ENCODE results near the gene RAB40B.
A peak's percentile ranks its signal among the peaks of the same experiment; 100 is the strongest.

The RAB40B gene

DNA sequence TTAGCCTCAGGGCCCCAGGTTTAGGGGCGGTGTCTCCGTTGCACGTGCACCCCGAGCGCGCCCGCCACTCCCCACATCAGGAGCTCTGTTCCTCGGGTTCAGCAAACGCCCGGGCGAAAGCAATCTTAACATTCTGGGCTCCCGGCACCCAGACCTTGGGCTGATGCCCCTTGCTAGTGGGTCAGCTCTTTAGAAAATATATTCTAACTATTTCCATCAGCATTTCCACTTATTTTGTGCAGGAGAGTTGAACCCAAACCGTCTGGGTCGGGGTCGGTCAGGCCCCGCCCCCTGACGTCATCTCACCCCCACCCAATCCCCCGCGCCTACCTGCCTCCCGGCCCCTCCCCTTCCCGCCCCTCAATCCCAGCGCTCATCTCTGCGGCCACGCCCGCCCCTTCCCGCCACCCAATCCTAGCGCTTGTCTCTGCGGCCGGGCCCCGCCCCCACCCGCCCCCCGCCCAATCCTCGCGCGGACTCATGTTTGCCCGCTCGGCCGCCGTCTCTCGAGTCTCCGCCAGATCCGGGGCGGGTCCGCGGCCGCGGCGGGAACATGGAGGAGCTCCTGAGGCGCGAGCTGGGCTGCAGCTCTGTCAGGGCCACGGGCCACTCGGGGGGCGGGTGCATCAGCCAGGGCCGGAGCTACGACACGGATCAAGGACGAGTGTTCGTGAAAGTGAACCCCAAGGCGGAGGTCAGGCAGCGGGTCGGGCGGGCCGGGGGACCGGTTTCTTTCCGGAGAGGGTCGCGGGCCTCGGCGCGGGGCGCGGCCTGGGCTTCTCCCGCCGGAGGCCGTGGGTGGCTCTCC, 17.9 kb upstream of the RAB40B start, which contains the start of gene FN3KRP:
Gene FN3KRP (plus strand): TSS at position 504 of the 808 bp plus-strand sequence. CDS start 50 bp downstream, at position 554.
- peak; percentile 93 for DNase-seq (ENCODE audit: low read depth)

DNA sequence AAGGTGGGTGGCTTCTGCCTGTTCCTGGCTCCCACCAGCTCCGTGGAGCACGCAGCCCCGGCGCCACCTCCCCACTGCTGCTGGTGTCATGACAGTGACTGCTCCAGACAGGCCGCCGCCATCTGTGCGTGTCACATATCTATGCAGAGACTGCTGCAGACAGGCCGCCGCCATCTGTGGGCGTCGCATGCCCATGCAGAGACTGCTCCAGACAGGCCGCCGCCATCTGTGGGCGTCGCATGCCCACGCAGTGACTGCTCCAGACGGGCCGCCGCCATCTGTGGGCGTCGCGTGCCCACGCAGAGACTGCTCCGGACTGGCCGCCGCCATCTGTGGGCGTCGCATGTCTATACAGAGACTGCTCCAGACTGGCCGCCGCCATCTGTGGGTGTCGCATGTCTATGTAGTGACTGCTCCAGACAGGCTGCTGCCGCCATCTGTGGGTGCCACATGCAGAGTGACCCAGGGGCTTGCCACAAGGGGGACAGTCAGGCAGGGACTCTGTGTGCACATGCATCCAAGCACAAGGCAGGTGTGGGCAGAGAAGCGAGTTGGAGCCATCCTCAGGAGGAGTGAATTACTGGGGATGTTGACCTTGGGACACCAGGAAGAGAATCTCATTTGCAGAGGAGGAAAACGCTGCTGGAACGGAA, 14.7 kb upstream of the RAB40B start:
- no peak for DNase-seq (ENCODE audit: low read depth)

GRCh38 chr17:82710499-82711232, 12.2 kb upstream of the RAB40B start:
- no peak for DNase-seq (ENCODE audit: low read depth)

DNA sequence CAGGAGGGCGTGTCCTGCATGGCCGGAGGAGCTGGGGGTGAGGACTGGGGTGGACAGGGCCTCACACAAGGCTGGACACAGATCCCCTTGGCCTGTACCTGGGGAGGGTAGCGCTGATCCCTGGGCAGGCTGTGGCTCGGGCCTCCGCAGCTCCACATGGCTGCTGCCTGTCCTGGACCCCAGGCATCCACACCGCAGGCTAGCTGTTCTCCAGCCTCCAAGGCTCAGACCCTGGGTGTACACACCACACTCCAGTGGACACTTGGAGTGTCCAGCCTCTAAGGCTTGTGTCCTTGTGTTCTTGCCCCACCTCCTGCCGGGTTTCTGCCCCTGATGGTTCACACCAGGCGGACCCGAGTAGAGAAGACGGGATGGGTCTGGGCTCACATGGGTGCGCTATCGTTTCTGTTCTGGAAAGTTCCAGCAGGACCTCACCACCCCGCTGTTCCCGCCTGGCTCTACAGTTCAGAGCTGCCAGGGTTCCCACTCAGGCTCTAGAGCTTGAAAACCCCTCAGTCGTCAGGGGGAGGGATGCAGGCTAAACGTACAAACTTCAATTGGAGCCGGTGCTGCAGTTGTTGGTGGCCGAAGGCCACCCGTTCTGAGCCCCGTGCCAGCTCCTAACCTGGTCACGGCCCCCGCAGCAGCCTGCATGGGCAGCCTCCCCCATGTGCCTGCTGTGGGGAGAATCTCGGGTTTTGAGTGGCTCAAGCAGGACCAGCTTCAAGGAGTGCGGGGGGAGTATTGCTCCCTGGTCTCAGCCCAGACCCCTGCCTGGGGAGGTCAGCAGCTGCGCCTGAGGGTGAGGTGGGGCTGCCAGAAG, 11.4 kb upstream of the RAB40B start:
- DNase-seq (ENCODE audit: low read depth), result no peak

GRCh38 chr17:82709024-82709675, 10.7 kb upstream of the RAB40B start:
- DNase-seq (ENCODE audit: low read depth), result no peak

GRCh38 chr17:82705756-82706155, 7.3 kb upstream of the RAB40B start:
- no peak for DNase-seq (ENCODE audit: low read depth)

GRCh38 chr17:82704886-82705285, 6.4 kb upstream of the RAB40B start:
- no peak for DNase-seq (ENCODE audit: low read depth)

GRCh38 chr17:82703935-82704865, 5.7 kb upstream of the RAB40B start:
- no peak for DNase-seq (ENCODE audit: low read depth)

- DNase-seq (ENCODE audit: low read depth), result no peak
These were observed 4.7 kb upstream of the RAB40B start for GRCh38 chr17:82703036-82703745.

DNA sequence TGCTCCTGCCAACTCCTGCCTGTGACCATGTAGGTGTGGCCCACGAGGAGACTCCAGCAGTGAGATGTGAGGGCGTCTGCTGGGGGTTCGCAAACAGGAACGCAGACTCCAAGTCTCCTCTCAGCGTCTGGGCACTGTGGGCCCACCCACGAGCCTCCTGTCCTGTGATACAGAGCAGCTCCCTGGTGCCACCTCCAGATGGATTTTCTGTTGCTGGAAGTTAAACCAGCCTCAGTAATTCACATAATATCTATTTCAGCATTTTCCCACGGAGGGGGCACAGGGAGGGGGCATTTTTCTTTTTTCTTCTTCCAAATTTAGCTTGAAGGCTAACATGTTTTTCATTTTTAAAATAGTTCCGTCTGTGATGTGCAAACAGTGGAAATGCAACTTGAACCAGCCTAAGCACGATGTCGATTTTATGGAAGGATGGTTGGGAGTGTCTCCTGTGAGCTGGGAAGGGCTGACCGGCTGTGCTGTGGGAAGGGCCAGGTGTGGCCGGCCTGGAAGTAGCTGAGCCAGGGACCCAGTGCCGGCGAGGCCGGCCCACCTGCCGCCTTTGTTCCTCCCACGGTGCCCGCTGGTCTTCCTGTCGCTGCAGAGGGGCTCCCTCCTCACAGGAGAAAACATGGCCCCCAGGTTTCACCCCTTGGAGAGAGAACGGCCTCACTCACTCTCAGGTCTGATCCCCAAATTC, 3.9 kb upstream of the RAB40B start:
- DNase-seq (ENCODE audit: low read depth), result no peak

DNA sequence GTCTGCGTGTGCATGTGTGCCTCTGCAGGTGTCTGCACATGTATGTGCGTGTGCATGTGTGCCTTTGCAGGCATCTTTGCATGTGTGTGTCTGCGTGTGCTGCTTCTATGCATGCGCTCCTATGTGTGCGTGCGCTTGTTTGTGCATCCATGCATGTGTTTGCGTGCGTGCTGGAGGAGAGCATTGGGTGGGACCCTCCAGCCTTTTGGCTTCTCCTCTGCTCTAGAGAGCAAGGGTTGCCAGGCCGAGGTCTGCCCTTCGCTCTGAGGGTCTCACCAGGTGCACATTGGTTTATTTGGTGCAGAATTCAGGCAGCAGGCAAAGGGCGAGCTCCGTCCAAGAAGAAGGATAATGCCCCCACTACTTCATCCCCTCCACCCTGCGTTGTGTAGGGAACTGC, 1.1 kb upstream of the RAB40B start:
- DNase-seq (ENCODE audit: low read depth), result no peak

DNA sequence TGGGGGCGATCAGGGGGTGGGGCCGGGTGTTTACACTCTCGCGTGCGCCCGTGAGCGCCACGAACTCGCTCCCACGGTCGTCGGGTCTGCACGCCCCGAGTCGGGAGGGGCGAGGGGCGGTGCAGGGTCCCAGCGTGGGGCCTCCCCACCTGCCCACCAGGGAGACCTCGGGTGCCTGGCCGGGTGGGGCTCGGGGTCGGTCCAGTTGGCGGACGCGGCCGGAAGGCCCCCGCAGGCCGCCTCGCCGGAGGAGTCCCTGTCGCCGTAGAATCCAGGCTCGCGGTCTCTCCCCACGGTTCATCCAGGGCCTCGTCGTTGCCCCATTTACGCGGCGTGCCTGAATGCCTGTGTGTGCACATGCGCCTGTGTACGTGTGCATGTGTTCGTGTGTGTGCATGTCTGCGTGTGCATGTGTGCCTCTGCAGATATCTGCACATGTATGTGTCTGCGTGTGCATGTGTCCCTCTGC, 510 bp upstream of the RAB40B start:
- DNase-seq (ENCODE audit: low read depth), result no peak

DNA sequence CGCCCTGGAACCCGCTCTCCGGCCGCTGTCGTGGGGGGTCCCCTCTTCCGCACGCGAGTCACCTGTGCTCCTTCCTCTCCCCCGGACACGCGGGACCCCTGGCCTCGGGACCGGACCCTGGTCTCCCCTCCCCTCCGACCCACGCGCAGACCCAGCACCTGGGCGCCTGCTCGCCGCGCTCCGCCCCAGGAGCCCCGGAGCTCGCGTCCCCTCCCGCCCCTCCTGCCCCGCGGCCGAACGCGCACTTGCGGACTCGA, 762 bp downstream of the RAB40B start:
- no peak for DNase-seq (ENCODE audit: low read depth)

GRCh38 chr17:82696916-82697807, 1.3 kb downstream of the RAB40B start:
- DNase-seq (ENCODE audit: low read depth), result no peak

- no peak for DNase-seq (ENCODE audit: low read depth)
These were observed 2.2 kb downstream of the RAB40B start for GRCh38 chr17:82696259-82696658.

GRCh38 chr17:82694647-82695046, 3.9 kb downstream of the RAB40B start:
- no peak for DNase-seq (ENCODE audit: low read depth)

DNA sequence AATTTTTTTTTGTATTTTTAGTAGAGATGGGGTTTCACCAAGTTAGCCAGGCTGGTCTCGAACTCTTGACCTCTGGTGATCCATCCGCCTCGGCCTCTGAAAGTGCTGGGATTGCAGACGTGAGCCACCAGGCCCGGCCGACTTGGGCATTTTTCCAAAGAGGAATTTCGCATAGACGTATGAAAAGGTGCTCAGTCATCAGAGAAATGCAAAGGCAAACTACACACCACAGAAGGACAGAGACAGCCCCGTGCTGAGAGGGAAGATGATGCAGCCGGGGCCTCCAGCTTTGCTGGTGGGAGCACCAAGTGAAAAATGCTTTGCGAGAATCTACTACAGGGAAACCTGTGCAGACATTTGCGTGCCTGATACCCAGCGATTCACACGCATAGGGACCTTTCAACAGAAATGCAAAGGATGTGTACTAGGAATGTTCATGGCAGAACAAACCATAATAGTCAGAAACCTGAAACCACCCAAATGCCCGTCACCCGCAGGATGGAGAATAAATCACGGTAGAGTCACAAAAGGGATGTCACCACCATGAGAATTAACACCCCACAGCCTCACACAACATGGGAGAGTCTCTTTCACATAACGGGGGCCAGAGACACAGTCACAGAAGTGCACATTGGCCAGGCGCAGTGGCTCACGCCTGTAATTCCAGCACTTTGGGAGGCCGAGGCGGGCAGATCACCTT, 5.2 kb downstream of the RAB40B start:
- no peak for DNase-seq (ENCODE audit: low read depth)

DNA sequence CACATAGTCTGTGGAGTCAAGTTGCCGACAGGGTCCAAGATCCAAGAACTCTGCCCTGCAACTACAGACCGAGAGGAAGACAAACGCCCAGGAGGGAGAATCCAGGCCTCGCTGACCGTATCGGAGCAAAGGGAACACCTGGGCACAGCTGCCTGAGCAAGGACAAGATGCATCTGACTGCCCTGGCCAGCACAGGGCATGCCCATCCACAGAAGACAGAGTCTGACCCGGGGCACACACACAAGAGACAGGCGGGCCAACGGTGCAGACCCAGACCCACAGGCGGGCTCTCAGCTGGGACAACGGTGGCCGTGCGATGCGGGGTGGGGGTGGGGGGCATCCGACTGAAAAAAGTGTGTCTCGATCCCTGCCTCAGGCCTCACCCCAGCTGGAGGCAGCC, 6.2 kb downstream of the RAB40B start:
- DNase-seq (ENCODE audit: low read depth), result no peak
